Measurements from ENCODE around the gene RGS11.

RGS11 gene

DNA sequence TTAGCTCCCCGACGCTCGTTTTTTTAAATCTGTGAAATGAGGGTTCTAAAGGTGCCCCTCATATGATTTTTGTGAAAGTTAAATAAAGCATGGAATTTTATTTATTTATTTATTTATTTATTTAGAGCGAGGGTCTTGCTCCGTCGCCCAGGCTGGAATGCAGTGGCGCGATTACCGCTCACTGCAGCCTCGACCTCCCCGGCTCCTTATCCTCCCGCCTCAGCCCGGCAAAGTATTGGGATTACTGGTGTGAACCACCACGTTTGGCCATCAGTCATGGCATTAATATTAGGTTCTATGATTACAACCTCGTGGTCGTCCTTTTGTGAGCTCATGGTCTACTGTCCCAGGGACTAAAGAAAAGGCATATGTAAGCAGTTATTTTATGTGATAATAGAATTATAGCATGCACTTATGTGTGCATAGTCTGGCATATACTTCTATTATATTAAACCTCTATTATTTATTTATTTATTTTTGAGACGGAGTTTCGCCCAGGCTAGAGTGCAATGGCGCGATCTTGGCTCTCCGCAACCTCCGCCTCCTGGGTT, 45.9 kb downstream of the RGS11 start:
- no peak for DNase-seq (ENCODE audit: low read depth, low spot score)

DNA sequence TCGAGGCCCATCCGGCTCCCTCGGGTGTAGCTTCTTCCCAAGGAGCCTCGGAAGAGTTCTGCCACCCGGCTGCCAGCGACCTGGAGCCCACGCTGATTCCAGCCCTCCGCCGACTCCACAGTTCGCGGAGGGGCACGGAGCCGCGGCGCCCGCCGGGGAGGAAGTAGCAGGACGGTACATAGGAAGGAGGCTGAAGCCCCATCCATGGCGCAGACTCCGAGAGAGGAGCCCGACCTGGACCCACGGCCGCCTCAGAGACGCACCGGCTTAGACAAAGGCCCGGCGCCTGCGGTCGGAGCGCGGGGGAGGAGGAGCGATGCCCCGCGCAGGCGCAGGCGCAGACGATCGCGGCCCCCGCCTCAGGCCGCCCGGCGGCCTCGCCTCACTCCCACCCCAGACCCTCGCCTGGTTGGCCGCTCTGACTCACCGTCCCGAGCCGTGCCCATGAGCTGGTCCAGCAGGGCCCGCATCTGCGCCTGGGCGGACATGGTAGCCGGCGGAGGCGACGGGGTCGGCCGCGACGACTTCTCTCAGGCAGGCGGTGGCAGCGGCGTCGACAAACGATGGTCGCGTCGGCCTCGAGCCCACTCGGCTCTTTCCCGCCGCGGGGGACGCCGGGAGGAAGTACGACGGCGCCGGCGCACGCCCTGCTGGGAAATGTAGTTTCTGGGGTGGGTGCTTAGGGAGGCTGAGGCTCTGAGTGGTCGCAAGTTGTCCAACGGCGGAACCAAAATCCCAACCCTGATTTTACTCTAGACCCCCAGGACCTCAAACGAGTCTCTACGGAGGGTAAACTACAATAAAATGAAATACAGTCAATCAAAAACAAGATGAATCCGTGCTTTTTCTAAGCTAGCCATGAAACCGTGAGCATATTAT, 46.7 kb downstream of the RGS11 start, which contains the start of gene LUC7L:
LUC7L (minus strand) TSS at position 598 of the 879 bp plus-strand sequence; CDS start at position 488, 110 bp downstream.
- DNase-seq (ENCODE audit: low read depth, low spot score): peak; percentile 76

DNA sequence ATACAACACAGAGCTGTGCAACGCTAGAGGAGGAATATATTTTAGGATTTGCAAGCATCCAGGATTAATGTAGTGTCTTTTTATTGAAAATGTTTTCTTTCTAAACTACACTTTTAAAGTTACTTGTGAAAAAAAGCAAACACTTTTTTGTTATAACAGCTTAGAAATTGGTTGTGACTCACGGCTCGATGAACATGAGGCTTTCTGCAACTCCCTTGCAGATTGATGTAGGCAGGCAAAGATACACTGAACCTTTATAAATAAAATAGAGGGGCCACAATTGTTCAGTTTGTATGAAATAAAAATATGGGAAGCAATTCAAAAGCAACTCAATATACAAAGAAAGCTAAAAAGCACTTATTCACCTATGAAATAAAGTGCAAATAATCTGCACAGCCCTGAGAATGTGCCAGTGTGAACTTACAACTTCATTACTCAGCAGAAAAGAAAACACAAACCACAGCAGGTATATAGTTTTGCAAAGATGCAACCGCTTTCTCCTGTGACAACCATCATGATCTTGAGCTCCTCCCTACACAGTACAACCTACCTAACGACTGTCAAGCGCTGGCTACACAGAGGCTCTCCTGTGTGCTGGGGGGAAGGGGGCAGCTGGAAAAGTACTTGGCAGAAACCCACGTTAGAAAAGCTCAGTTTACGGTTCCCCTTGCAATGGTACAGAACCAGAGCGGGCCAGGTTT, 47.4 kb downstream of the RGS11 start:
- no peak for DNase-seq (ENCODE audit: low read depth, low spot score)

DNA sequence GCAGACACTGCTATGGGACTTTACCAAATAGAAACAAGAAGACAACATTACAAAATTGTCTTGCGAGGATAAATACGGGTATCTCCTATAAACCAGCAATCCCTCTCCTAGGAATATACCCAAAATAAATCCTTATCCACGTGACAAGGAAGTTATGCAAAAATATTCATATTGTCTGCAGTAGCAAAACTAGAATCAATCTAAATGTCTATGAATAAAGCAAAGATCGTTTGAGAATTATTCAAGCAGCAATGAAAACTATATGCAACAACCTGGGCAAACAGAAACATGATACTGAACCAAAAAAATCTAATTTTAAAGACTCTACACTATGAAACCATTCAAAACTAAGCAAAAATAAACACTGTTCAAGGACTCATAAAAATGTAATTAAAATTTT, 55.7 kb downstream of the RGS11 start:
- DNase-seq (ENCODE audit: low read depth, low spot score): no peak
